C4-2B (cell line): ENCODE results near the gene PHLPP1.

Experiments used
- H3K27ac ChIP-seq: fragments of 450-650 bp; 2 replicates; pipeline ENCODE4 v1.5.1; 2017
- ZFX ChIP-seq: fragments of 450-650 bp; IDR thresholded peaks from 2 replicates; pipeline ENCODE4 v1.6.1; 2017
- TF ChIP-seq, protein P1 (sequence below): fragments of 450-650 bp; conservative IDR thresholded peaks from 2 replicates; pipeline ENCODE4 v1.5.1; 2017; ENCODE audit warnings: mild to moderate bottlenecking

The PHLPP1 gene

DNA sequence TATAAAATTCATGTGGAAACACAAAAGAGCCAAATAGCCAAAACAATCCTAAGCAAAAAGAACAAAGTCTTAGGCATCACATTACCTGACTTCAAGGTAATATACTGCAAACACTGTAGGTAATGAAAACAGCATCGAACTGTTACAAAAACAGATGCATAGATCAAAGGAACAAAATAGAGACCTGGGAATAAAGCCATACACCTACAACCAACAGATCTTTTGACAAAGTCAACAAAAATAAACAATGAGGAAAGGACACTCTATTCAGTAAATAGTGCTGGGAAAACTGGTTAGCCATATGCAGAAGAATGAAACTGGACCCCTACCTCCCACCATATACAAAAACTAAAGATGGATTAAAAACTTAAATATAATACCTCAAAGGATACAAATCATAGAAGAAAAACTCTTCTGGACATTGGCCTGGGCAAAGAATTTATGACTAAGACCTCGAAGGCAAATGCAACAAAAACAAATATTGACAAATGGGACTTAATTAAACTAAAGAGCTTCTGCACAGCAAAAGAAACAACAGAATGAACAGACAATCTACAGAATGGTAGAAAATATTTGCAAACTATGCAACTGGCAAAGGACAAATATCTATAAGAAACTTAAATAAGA lies 218.0 kb downstream of the PHLPP1 start:
- H3K27ac ChIP-seq, result no peak overlapping the region
- no peak for TF ChIP-seq ZFX
- TF ChIP-seq, protein P1, sequence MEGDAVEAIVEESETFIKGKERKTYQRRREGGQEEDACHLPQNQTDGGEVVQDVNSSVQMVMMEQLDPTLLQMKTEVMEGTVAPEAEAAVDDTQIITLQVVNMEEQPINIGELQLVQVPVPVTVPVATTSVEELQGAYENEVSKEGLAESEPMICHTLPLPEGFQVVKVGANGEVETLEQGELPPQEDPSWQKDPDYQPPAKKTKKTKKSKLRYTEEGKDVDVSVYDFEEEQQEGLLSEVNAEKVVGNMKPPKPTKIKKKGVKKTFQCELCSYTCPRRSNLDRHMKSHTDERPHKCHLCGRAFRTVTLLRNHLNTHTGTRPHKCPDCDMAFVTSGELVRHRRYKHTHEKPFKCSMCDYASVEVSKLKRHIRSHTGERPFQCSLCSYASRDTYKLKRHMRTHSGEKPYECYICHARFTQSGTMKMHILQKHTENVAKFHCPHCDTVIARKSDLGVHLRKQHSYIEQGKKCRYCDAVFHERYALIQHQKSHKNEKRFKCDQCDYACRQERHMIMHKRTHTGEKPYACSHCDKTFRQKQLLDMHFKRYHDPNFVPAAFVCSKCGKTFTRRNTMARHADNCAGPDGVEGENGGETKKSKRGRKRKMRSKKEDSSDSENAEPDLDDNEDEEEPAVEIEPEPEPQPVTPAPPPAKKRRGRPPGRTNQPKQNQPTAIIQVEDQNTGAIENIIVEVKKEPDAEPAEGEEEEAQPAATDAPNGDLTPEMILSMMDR, result no peak

DNA sequence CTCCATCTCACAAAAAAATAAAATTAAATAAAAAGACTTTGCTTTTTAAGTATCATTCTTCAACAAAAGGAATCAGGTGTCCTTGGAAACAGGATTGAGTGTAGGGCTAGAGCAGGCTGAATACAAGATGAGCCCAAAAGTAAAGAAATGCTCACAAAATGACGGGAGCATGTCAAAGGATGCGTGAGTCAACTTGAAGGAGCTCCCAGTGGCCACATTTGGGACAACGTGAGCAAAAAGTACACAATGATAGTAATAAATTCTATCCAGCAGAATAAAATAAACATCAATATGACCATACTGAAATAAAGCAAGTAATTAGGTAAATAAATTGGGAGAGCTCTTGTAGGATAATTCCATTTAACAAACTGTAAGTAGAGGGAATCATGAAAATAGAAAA lies 220.7 kb downstream of the PHLPP1 start:
- TF ChIP-seq, protein P1, result no peak; the same call in 1 of the 2 replicates
- no peak for TF ChIP-seq ZFX
- H3K27ac ChIP-seq, result 0 out of 2 replicates have a peak overlapping the region, but pooled peaks have one; percentile 19

DNA sequence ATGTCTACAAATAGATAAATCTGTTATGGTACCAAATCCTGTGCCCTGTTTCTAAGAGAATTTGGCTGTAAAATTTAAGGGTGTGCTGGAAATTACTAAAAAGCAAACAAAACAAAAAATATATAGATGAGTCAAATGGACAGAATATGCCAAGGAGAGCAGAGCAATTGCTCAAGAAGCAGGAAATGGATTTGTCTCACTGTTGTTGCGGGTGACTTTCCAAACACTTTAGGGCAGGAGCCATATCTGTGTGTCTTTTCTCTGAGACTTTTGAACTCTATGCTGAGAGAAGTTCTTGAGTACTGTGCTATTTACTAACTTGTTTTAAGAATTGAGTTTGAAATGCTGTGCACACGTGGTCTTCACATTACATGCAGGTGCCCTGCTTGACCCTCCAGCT lies 221.7 kb downstream of the PHLPP1 start:
- H3K27ac ChIP-seq, result no peak overlapping the region

DNA sequence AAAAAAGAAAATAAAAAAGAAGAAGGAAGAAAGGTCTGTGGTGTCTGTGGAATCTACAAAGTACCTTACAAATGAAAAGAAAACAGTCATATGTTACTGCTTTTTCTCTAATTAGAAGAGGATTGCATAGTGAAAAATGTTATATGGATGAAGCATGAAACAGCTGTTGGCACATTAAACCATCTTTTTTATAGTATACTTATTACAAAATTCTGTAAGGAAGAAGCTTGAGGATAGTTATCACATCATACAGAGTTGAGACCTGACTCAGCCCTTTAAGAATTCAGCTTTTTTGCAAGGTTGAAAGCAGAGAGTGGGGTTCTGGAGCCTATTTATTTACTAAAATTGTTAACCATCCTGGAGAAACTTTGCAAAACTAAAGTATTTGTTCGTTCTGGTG lies 222.7 kb downstream of the PHLPP1 start:
- TF ChIP-seq ZFX, result no peak
- TF ChIP-seq, protein P1, result no peak
- H3K27ac ChIP-seq, result no peak overlapping the region

More for the DNA sequence above, 221.7 kb downstream of the PHLPP1 start:
- no peak for TF ChIP-seq ZFX
- TF ChIP-seq, protein P1, result no peak

DNA sequence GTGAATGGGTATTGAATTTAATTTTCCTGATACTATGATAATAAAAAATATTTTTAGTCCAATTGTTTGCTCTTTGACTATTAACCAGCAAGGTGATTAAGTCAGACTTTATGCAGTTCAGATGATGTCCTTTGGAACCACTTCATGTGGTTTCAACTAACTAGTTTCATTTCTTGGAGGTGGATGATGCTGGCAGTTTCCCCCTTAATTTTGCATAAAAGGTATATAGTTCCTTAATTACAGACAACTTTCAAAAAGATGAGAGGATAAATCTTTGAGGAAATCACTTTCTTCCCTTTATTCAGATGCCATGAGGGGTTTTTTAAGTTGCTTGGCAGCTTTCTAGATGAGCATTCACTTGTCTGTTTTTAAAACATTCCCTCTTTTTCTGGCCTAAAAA lies 223.1 kb downstream of the PHLPP1 start:
- TF ChIP-seq, protein P1, result no peak
- TF ChIP-seq ZFX, result no peak
- no peak overlapping the region for H3K27ac ChIP-seq

DNA sequence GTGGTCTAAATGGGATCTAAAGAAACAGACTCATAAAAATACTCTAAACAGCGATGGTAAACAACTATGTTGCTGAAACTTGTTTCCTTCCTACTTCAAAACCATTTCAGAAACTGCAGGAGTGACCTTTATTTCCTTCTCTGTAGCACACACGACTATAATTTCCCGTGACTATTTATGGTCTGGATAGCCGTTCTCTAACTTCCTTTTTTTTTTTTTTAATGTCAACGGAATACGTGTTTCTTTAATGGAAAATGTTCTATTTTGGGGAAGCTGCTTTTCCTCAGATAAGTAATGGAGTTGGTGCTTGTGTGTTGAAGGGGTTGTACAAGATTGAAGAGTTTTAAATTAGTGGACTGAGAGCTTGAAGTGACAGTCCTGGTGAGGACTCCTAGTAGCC lies 224.1 kb downstream of the PHLPP1 start:
- H3K27ac ChIP-seq, result no peak overlapping the region
- TF ChIP-seq, protein P1, result no peak
- no peak for TF ChIP-seq ZFX

DNA sequence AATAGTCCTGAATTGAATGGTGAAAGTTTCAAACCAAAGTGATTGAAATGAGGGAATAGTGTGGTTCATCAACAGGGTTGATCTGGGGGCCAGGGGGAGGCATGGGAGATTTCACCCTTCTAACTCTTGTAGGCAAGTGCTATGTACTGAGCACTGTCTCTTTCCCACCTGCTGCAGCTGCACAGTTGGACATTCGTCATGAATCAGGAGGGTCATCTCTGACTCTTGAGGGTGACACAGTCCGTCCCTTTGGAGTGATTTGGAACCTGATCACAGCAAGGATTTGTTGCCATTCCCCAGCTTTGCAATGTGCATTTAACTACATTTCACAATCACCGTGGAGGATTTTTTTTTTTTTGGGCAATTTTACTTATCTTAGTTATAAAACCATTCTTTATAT lies 224.6 kb downstream of the PHLPP1 start:
- no peak overlapping the region for H3K27ac ChIP-seq

More for the DNA sequence above, 224.6 kb downstream of the PHLPP1 start:
- TF ChIP-seq, protein P1, result no peak
- TF ChIP-seq ZFX, result no peak
